GM21529 (cell line): ENCODE measurements around the gene ZC3H10.
"Not testable (repeated sequence)": the region's sequence is repeated elsewhere in the genome, so short reads cannot be mapped to it uniquely, and the experiment has no call there.

Source experiments
- ATAC-seq: cut with Tn5 transposase; IDR thresholded peaks from one replicate; pipeline ENCODE4 v1.9.1; 2021; ENCODE audit not compliant: unreplicated experiment

The ZC3H10 gene

DNA sequence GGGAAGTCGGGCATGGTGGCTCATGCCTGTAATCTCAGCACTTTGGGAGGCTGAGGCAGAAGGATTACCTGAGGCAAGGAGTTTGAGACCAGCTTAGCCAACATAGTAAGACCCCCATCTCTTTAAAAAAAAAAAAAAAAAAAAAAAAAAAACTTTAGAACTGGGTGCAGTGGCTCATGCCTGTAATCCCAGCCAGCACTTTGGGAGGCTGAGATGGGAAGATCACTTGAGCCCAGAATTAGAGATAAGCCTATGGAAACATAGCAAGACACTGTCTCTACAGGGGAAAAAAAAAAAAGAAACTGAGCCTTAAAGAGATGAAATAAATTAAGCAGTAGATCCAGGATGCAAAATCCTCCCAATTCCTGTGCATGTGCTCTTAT lies 15.4 kb upstream of the ZC3H10 start:
- ATAC-seq = no peak

DNA sequence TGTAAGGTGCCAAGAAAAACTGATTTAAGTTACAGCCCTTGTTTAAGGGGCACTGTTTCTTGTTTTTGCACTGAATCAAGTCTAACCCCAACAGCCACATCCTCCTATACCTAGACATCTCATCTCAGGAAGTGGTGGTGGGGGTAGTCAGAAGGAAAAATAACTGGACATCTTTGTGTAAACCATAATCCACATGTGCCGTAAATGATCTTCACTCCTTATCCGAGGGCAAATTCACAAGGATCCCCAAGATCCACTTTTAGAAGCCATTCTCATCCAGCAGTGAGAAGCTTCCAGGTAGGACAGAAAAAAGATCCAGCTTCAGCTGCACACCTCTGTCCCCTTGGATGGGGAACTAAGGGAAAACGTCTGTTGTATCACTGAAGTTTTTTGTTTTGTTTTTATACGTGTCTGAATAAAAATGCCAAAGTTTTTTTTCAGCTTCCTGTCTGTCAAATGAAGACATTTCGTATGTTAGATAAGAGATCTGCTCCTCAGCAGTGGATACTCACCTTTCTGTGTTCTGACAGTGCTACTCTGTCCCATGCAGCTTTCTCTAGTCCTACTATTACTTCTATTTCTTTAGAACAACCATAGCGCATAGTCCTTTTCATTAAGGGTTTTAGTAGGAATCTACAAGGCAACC lies 14.9 kb upstream of the ZC3H10 start:
- no peak for ATAC-seq

DNA sequence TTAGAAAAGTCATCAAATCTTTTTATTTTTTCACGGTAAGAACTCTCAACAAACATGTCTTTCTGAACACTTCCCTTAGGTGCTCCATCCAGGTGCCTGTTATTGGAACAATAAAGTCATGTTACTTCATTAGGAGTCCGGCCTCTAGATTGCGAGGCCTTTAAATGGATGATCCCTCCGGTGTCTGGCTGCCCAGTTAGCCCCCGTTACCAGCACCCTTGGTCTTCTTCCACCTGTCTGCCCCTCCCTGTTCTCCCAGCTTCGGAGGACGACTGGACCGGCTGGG lies 14.3 kb upstream of the ZC3H10 start:
- no peak for ATAC-seq

DNA sequence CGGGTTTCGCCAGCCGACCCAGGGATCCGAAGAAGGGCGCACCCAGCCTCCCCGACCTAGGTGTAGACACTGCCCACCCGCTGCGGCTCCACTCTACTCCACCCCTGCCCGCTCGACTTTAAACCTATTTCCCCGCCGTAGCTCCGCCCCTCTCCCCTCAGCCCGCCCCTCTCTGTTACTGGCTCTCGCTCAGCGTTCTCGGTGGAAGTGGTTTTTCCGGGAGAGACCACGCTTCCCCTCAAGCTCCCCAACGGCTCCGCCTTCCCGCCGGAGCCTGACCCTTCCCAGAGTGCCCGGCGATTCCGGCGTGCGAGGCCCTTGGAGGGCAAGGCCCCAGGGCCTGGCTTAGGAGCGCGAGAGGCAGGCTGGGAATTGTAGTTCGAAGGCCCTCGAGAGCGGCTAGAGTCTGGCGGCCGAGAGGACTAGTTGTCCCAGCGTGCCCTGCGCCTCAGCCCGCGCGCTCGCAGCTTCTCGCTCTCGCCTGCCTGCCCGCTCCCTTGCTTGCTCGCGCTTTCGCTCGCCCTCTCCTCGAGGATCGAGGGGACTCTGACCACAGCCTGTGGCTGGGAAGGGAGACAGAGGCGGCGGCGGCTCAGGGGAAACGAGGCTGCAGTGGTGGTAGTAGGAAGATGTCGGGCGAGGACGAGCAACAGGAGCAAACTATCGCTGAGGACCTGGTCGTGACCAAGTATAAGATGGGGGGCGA lies 13.8 kb upstream of the ZC3H10 start, which contains the start of gene PA2G4:
Gene PA2G4, plus strand, starts transcription at position 451 of the 706 bp plus-strand sequence. Its CDS starts 179 bp downstream, at position 630.
- ATAC-seq = peak; percentile 95

DNA sequence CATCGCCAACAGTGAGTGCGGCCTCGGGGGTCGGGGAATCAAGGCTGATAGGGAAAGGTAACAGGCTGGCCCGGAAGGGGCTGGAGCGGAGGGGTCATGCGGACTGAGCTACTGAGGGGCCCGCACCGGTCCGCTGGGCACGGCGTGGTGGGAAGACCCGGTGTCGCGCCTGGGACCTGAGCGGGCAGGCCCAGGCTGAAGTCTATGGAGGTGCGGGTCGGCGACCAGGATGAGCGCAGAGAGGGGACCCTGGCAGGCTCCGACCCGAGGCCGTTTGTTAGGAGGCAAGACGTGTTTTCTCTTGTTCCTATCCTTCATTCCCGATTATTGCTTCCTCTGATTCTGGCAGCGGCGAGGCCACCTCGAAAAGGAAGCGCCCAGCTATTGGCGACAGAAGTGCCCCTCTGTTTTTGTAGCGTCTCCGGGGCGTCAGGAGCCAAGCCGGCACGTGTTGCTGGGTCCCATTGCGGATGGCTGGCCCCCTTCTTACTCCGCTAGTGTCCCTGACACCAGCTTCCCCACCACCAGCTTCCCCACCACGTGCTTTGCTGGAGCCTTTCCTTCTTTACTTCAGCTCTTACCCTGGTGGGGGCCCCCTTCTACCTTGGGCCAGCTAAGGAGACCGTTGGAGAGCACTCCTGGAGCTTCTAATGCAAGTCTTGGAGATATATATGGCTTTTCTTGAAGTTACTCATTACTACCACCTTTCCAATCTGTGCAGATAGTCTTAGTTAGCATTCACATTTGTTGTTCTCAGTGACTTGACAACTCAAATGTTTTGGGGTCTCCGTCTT lies 13.1 kb upstream of the ZC3H10 start:
- ATAC-seq = peak; percentile 8

DNA sequence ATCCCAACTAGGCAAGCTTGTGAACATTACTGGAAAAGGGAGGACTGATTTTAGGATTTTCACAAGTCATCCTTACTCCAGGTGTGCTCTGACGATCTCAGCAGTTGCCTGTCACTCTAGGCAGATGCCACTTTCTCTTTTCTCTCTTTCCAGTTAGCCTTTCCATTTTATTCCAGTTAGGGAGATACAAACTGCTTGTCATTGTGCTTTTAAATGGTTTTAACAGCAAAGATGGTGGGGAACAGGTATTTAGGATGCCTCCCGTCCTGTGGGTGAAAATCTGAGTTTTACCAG lies 12.5 kb upstream of the ZC3H10 start:
- no peak for ATAC-seq

DNA sequence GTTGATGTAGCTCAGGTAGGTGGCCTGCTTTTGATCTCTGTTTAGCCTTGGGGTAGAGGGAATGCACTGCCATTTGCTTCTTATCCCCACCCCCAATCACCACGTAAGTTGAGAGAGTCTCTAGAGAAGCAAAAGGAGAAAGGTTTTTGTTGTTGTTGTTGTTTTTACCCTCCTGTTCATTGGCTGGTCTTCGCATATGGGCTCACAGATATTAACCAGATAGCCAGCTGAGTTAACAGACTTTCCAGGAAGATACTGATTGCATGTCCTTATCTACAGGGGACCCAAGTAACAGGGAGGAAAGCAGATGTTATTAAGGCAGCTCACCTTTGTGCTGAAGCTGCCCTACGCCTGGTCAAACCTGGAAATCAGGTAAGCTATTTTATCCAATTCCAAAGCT lies 10.8 kb upstream of the ZC3H10 start:
- no peak for ATAC-seq

DNA sequence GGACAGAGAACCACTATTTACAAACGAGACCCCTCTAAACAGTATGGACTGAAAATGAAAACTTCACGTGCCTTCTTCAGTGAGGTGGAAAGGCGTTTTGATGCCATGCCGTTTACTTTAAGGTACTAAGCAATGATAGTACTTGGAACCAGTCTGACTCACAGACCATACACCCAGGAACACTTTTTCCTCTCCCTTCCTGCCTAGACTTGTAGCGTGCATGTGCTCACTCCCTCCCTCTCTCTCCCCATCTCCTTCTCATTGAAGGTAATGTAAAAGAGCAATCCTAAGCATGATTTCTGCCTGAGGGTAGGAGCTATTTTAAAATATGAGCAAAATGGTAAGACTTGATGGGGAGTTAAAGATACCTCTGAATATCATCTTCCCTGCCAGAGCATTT lies 7.5 kb upstream of the ZC3H10 start:
- no peak for ATAC-seq

DNA sequence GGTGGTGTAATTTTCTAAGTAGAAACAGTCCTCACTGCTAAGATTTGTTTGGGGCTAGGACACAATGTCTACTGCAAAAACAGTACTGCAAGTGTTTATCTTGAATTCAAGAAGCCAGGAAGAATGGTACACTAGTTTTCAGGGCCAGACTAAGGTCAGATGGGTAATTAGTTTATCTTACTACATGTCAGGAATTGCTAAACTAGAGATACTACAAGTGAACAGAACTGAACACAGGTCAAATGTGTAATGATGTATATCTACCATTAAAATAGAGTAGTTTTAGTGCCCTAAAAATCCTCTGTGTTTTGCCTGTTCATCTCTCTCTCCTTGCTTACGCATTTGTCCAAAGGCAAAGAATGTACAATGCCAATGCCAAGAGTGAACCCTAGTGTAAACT lies 4.0 kb upstream of the ZC3H10 start:
- no peak for ATAC-seq

DNA sequence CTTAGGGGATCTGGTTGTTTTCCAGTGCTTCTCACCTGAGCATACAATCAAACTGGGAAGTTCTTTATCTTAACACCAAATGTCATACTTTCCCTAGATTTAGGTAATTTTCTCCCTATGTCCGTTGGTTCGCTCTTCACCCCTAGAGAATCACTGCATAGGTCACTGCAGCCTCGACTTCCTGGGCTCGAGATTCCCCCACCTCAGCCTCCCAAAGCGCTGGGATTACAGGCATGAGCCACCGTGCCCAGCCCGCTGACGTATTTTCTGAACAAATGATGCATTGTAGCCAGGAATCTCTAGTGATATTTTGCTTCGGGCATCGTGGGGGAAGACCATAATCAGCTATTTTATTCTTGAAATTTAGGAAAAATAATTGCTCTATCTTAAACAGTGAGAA lies 2.7 kb upstream of the ZC3H10 start:
- no peak for ATAC-seq

DNA sequence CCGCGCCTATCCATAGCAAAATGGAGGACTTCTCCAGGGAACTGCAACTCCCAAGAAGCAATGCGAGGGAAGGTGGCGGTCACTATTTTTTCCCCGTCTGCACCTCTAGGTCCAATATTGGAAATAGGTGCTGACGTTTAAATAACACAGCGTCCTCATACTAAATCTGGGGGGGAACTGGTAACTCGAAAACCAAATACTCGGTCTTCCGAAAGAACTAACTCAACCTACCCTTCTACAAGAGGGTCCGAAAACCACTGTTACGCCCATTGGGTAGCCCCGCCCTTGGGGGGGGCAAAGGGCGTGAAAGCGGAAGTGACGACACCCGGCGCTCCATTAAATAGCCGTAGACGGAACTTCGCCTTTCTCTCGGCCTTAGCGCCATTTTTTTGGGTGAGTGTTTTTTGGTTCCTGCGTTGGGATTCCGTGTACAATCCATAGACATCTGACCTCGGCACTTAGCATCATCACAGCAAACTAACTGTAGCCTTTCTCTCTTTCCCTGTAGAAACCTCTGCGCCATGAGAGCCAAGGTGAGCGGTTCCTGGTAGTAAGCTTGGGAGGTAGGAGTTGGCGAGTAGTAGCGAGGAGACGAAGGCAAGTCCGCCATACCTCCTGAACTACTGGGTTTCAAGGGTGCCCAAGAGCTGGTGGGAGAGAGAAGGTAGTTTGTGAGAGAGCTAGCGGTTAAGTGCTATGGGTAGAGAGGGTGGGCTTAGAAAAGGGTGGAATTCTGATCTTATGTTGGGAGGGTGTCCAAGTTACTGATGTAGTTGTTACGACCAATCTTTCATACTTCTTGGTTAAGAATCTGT lies 1.6 kb upstream of the ZC3H10 start, which contains the start of gene RPL41:
Gene RPL41, plus strand, starts transcription at position 367 of the 815 bp plus-strand sequence.
- ATAC-seq = peak; percentile 44

DNA sequence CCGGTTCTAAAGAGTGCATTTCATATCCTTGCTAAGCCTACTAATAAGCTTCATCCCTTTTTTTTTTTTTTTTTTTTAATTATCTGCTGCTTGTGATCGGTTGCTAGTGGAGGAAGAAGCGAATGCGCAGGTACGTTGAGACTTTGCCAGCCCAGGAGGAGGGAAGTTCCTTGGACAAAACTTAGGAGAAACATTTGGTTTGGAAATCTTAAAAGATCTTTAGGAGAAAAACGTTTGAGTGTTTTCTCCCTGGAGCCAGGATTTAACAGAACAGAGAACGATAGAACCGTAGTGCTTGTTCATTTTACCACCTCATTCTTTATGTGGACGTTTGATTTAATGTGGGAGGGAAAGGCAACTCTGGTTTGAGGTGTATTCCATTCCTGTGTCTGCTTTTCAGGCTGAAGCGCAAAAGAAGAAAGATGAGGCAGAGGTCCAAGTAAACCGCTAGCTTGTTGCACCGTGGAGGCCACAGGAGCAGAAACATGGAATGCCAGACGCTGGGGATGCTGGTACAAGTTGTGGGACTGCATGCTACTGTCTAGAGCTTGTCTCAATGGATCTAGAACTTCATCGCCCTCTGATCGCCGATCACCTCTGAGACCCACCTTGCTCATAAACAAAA lies 872 bp upstream of the ZC3H10 start:
- ATAC-seq = not testable (repeated sequence)

DNA sequence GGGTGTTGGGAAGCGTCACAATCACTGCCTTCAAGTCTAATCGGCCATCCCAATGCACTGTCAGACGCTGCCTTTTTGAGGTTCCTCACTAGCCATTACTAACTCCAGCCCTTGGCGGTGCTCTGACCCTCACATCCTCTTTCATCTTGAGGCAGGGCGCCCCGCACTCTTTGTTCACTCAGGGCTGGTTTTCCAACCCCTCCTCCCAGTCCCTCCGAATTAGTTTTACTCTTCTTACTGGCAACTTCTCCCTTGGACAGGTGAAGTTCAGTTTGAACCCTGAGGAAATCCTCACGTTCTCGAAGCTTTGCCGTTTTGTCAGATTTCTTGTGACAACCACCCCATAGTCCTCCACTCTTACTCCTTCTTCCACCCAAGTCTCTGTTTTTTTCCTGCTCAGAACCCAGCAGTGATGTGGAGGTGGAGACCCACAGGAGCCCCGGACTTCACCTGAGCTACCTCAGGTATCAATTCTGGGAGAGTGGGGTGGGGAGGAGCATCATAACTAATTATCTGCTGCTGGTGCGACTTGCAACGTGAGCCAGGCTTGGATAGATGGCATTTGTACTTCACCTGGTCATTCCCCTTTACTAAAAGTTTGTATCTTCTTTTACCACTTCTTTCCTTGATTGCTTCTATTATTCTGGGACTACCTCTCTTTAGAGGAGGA lies 757 bp downstream of the ZC3H10 start:
- peak; percentile 6 for ATAC-seq

DNA sequence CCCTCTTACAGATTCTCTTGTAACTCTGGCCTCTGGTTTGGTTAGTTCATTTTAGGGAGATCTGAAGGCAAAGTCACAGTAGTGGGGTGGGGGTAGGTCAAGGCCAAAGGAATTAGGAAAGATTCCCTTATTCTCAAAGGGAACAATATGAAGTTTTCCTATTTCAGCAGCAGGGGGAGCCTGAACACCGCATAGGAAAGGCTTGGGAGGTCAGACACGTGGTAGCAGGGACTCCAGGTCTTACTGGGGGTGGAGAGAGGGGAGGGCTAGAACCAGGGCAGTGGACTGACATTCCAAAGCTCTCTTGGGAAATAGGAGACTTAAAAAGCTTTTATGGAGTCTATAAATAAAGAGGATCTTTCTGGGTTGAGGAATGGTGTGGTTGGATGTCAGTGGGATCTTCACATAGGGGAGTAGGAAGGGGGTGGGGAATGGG lies 1.3 kb downstream of the ZC3H10 start:
- ATAC-seq = no peak

DNA sequence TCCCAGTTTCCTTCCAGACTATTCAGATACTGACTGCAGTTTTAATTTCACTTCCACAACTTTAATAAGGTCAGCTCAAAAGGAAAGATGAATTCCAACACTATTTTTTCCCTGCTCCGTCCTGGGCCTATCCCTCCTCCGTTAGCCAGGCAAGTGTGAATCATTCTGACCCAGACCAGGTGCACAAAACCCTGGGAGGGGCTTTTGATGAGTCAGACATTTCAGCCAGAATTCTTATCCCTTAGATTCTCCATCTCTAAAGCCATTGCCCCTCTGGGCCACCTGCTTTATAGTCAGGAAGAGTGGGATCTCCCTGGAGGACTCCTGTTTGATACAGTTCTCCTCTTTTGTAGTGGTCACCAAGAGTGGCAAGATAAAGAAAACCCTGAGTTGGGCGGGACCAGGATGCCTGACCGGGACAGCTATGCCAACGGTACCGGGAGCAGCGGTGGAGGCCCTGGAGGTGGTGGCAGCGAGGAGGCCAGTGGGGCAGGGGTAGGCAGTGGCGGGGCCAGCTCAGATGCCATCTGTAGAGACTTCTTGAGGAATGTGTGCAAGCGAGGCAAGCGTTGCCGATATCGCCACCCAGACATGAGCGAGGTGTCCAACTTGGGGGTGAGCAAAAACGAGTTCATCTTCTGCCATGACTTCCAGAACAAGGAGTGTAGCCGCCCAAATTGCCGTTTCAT lies 2.2 kb downstream of the ZC3H10 start:
- no peak for ATAC-seq

DNA sequence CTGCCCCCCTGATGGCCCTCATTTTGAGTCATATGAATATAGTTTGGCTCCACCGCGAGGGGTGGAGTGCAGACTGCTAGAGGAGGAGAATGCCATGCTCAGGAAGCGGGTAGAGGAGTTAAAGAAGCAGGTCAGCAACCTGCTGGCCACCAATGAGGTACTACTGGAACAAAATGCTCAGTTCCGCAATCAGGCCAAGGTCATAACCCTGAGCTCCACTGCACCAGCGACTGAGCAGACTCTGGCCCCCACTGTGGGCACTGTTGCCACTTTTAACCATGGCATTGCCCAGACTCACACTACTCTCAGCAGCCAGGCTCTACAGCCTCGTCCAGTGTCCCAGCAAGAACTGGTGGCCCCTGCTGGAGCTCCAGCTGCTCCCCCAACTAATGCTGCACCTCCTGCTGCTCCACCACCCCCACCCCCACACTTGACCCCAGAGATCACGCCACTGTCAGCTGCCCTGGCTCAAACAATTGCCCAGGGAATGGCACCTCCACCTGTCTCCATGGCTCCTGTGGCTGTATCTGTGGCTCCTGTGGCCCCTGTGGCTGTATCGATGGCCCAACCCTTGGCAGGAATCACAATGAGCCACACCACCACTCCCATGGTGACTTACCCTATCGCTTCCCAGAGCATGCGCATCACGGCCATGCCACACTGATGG lies 3.3 kb downstream of the ZC3H10 start:
- ATAC-seq = no peak

DNA sequence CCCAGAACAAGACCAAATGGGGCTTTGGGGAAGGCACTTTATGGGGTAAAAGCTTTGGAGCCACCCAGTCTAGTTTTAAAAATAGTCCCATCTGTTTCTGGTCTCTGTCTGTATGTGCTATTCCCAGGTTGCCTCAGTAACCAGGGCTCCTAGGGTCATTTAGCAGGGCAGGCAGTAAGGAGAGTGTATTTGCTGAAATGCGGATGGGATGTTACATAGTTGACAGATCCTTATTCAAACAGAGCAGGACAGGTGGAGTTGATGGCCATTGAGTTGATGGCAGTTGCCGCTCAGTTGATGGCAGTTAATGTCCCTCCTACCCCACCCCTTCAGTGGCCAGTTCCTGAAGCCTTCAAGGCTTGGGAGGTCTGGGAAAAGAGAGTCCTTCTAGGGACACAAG lies 4.6 kb downstream of the ZC3H10 start:
- no peak for ATAC-seq

DNA sequence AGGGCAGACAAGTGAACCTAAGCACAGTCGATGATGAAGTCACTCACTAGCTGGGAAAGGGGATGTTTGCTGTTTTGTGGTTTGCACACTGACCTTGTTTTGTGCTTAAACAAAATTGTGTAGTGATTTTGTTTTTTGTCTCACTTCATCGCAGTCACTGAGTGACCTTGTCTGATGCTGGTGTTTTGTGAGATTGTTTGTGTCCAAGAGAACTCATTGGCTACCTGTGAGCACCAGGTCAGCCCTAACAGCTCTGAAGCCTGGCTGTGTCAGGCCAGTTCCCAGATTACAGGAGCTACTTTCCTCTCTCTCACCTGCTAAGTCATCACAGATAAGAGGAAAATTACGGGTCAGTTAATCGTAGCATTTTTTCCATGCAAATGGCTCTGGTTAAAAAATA lies 6.1 kb downstream of the ZC3H10 start:
- ATAC-seq = no peak

DNA sequence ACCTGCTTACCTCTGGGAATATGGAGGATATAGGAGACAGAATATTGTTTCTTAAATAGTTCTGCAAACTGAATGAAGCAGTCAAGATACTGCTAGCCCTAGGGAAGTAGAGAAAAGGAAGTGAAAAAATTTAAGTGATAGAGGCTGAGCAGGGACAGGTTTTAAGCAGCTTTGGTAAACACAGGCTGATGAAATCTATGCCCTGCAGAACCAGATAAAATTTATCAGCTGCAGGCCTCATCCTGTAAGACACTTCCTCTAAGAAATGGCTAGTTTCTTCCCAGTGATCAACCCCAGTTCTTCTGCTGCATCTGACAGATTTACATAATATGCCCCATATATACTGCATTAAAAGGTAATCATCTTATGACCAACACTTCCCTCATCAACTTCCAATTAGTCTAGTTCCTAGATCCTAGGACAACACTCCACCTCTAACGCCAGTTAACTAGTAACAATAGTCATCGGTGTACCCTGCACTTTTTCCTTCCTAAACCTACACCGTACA lies 8.7 kb downstream of the ZC3H10 start:
- ATAC-seq = no peak
